Ovary (tissue), 9 donors: ENCODE measurements around the gene INPP5A. TPM values are rescaled to one million over a fixed set of nuclear protein-coding genes. Genes with fewer than 3 reads are reported as not detected.

Experiments used
- DNase-seq, 5 donors: peaks; one replicate each; pipeline ENCODE4 v3.0.0-alpha.2; 2019 to 2020
- H3K27ac ChIP-seq, 2 donors: fragments of 200-600 bp; one replicate each; pipeline versions ENCODE4 v1.5.1 to v1.8.0; 2019 to 2022
- H3K27me3 ChIP-seq: fragments of 200-600 bp; one replicate; pipeline ENCODE4 v1.8.0; 2022
- H3K36me3 ChIP-seq: fragments of 200-600 bp; sonication (generic); one replicate; pipeline ENCODE4 v1.5.1; 2019
- H3K4me1 ChIP-seq: one replicate; pipeline ENCODE4 v1.8.1; 2013; ENCODE audit warnings: mild to moderate bottlenecking, moderate library complexity; ENCODE audit not compliant: insufficient read depth
- H3K4me3 ChIP-seq: fragments of 200-600 bp; sonication (generic); one replicate; pipeline ENCODE4 v1.5.1; 2017
- H3K9me3 ChIP-seq, 2 donors: fragments of 200-600 bp in 1 of 2; sonication (generic) in 1 of 2; one replicate each; pipeline versions ENCODE4 v1.5.1 to v1.8.1; 2013 to 2019; ENCODE audit warnings: mild to moderate bottlenecking in 1 of 2, moderate library complexity in 1 of 2
- EP300 ChIP-seq: sonication (generic); formaldehyde crosslinking; IDR thresholded peaks from one replicate; pipeline ENCODE4 v1.6.1; 2017; ENCODE audit warnings: antibody characterized with exemption
- POLR2A ChIP-seq: fragments of 450-650 bp; IDR thresholded peaks from one replicate; pipeline ENCODE4 v1.6.1; 2017; ENCODE audit warnings: antibody characterized with exemption, mild to moderate bottlenecking, moderate library complexity
- WGBS, 3 donors: extraction: QIAGEN DNeasy Blood & Tissue Kit in 1 of 3; methylation state at CpG; one replicate each; pipeline versions ENCODE4 v1.1.5 to v1.1.7; 2013 to 2017; 5-methylcytosine and 5-hydroxymethylcytosine counted together
- intact Hi-C, 4 donors: fragments of 100-400 bp; cut with DNase I; formaldehyde crosslinking; loops; one replicate each; pipeline versions ENCODE4 v1.11.0 to v1.15.1; 2022 to 2023
- polyA plus RNA-seq, 2 donors: library from polyadenylated mRNA; stranded (reverse); fragments of 200-250 nt in 1 of 2; fragments of 350-450 nt in 1 of 2; fragmentation: Illumina TruSeq in 1 of 2; extraction: RNeasy Lipid Tissue Mini Kit (QIAGEN cat#74804) in 1 of 2; gene quantifications; one replicate each; pipeline ENCODE4 v1.2.3, GENCODE V29; 2013 to 2014
- total RNA-seq, 7 donors: library from RNA; depleted of rRNA in 2 of 7; stranded (reverse); fragments of >200 nt in 2 of 7; fragmentation: NEBNext Ultra II Directional in 3 of 7; extraction: Animal tissue kit (Norgen Biotek cat#: 25700) in 3 of 7; gene quantifications; one replicate each; pipeline versions ENCODE4 v1.1.0 to v1.2.4, GENCODE V29; 2016 to 2023
- TF ChIP-seq, protein P1 (sequence below), 3 donors: fragments of 450-650 bp in 2 of 3; fragments of 200-600 bp in 1 of 3; IDR thresholded peaks; one replicate each; pipeline versions ENCODE4 v1.5.1 to v1.8.0; 2016 to 2022; ENCODE audit warnings: antibody characterized with exemption in 3 of 3, mild to moderate bottlenecking in 1 of 3
- donor health status: DM: no; HTN: no; CAD: no; lungs with moderate emphysema.
- donor health status: DM: no; HTN: no; CAD: no.
- donor health status: Bipolar disorder and iron deficiency.
- donor health status: DM: yes; HTN: yes; CAD: no.
- donor health status: DM: no; HTN: no; CAD: no.
- donor health status: DM: yes; HTN: yes; CAD: no.

INPP5A gene
- total and polyA plus RNA-seq, 9 donors, result 19.8 to 41.2 (median 35.3) TPM

DNA sequence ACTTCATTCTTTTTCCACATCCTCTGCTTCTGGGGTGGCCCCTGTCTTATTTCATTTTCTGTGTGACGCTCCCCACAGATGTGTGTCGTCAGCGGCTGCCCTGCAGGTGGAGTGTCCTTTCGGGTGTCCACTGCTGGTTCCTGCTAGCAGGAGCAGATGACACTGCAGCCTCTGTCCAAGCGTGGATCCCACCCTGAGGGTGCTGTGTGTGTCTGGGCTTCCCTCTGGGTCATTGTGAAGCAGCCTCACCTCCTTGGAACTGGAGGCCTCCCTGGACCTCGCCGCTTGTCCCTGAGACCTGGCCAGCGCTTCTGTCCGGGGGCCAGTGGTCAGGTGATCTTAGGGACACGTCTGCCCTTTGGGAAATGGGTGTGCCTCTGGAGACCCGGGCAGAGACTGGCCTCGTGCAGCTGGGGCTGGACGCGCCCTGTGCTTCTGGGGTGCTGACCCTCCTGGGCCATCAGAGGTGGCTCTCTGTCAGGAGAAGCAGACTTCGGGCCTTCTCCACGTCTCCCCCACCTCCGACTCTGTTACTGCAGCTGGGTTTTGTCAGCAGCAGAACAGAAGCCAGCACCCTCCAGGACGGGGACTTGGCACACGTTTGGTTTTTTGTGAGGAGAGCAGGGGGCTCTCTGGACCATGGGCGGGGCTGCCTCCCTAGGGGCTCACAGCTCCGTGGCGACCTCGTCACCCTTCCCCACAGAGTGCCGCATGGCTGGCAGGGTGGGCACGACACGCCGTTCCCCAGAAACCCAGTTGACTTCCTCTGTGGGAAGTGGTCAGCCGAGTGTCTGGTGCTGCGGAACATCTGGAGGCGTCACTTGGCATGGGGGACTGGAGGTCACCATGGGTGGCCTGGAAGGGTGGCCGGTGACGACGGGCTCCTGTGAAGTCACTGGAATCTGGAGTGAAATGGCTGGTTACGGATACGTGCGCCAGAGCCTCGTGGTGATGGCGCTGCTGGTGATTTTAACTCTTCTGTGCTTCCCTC is 48.4 kb downstream of the INPP5A start:
- Histone ChIP-seq H3K27me3 (no peaks in the 10 kb centered on the region), H3K4me3 (no peak overlapping the region), H3K36me3 (no peaks in the 10 kb centered on the region), H3K9me3 (no peaks in the 10 kb centered on the region), H3K27ac (no peak overlapping the region), H3K4me1 (peaks cover 9% of the 10 kb centered on the region)
- intact Hi-C loops, result no loop called here
- no peak for DNase-seq
- 68 to 70% (median 68%) methylated on average over 38 of the region's 38 CpGs for WGBS, 3 donors
- no peak for TF ChIP-seq POLR2A
- no peak for TF ChIP-seq EP300
- TF ChIP-seq, protein P1, sequence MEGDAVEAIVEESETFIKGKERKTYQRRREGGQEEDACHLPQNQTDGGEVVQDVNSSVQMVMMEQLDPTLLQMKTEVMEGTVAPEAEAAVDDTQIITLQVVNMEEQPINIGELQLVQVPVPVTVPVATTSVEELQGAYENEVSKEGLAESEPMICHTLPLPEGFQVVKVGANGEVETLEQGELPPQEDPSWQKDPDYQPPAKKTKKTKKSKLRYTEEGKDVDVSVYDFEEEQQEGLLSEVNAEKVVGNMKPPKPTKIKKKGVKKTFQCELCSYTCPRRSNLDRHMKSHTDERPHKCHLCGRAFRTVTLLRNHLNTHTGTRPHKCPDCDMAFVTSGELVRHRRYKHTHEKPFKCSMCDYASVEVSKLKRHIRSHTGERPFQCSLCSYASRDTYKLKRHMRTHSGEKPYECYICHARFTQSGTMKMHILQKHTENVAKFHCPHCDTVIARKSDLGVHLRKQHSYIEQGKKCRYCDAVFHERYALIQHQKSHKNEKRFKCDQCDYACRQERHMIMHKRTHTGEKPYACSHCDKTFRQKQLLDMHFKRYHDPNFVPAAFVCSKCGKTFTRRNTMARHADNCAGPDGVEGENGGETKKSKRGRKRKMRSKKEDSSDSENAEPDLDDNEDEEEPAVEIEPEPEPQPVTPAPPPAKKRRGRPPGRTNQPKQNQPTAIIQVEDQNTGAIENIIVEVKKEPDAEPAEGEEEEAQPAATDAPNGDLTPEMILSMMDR (IDR thresholded peaks at IDR 0.05), result no peak

DNA sequence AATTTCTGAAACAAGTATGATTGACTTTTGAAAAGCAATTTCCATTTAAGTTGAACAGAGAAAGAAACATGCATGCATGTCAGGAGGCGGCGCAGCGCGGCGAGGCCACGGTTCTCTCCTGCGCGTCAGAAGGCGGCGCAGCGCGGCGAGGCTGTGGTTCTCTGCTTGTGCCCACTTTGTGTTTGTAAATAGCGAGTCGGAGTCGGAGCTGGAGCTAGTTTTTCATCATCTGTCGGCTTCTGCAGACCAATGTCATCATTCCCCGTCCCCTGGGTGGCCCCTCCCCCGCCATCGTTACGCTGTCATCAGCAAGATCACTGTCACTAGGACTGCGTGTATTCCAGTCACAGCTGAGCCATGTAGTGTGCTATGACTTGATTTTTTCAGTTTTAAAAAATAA is 49.2 kb downstream of the INPP5A start:
- whole genome bisulfite sequencing, 3 donors, result 92 to 95% (median 93%) methylated on average over 22 of the region's 22 CpGs
- peaks cover 13% of the 10 kb centered on the region for H3K4me1 ChIP-seq
- H3K36me3 ChIP-seq, result no peaks in the 10 kb centered on the region
- no peaks in the 10 kb centered on the region for H3K27me3 ChIP-seq
- DNase-seq, result no peak
- intact Hi-C loops, result no loop called here
- TF ChIP-seq EP300 (no peak), POLR2A (no peak)
- TF ChIP-seq, protein P1 (IDR thresholded peaks at IDR 0.05), result no peak
- H3K27ac ChIP-seq, result no peak overlapping the region
- H3K9me3 ChIP-seq, result no peaks in the 10 kb centered on the region
- H3K4me3 ChIP-seq, result no peak overlapping the region

DNA sequence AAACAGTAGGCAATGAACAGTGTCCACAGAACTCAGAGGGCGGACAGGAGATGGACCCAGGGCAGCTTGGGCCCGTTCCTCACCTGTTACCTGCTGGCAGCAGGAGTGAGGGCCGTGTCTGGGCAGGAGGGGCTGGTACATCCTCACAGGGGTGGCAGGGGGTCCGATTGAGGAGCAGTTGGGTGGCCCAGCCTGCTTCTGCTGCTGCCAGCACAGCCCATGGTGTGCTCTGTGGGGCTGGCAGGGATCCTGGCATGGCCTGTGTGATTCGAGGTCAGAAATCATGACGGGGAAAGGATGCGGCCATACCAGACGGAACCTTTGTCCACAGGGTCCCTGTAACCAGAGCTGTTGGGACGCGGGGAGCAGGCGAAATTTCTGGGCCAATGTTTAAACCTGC is 49.6 kb downstream of the INPP5A start:
- TF ChIP-seq, protein P1 (IDR thresholded peaks at IDR 0.05), result no peak
- no peak for TF ChIP-seq EP300
- TF ChIP-seq POLR2A, result no peak
- Histone ChIP-seq H3K36me3 (no peaks in the 10 kb centered on the region), H3K4me3 (no peak overlapping the region), H3K27me3 (no peaks in the 10 kb centered on the region), H3K4me1 (peaks cover 12% of the 10 kb centered on the region), H3K9me3 (no peaks in the 10 kb centered on the region), H3K27ac (no peak overlapping the region)
- intact Hi-C loops, result no loop called here
- DNase-seq, result no peak
- WGBS, 3 donors, result 91 to 98% (median 96%) methylated on average over 11 of the region's 11 CpGs

DNA sequence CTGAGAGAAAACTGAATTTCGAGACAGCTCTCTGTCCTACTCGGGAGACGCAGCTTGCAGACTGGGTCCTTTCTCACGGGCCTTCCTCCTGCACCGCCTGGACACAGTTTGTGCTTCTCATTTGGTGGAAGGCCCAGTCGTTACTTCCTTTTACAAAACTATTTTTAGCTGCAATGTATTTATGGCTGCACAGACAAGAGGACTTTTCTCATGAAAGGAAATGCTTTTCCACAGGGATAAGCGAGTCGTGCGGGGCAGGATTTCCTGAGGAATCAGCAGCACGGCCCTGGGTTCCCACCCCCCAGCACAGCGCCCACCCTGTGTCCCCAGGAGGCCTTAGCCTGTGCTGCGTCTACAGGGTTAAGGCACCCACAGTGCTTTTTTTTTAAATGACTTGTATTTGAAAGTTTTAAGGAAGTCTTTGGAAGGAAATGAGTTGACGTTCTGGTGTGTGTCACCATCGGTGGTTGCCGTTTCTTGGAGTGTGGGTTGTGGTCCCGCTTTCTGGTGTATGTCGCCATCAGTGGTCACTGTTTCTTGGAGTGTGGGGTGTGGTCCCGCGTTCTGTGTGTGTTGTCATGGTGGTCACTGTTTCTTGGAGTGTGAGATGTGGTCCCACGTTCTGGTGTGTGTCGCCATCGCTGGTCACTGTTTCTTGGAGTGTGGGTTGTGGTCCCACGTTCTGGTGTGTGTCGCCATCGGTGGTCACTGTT is 50.9 kb downstream of the INPP5A start:
- H3K4me3 ChIP-seq, result no peak overlapping the region
- H3K27ac ChIP-seq, result no peak overlapping the region
- no peaks in the 10 kb centered on the region for H3K27me3 ChIP-seq
- intact Hi-C loops, result no loop called here
- WGBS, 3 donors, result 44 to 48% (median 45%) methylated on average over 25 of the region's 25 CpGs
- peaks cover 12% of the 10 kb centered on the region for H3K4me1 ChIP-seq
- H3K9me3 ChIP-seq, result no peaks in the 10 kb centered on the region
- TF ChIP-seq POLR2A, result no peak
- no peak for TF ChIP-seq EP300
- TF ChIP-seq, protein P1 (IDR thresholded peaks at IDR 0.05), result no peak
- no peaks in the 10 kb centered on the region for H3K36me3 ChIP-seq
- no peak for DNase-seq
